OCI-LY7 (cell line): ENCODE measurements around the gene CSNK1E. TPM values are rescaled to one million over a fixed set of nuclear protein-coding genes. Genes with fewer than 3 reads are reported as not detected.
A peak's percentile ranks its signal among the peaks of the same experiment; 100 is the strongest.

ENCODE experiments used
- BruUV-seq: library from RNA; stranded (reverse); fragments of 400-500 nt; replicated peaks from 2 replicates; lab custom pipeline; 2021; lab: Mats Ljungman, UMichigan
- CTCF ChIA-PET: fragments of 300-600 bp; sonication (Branson Sonifier 250); formaldehyde crosslinking; loops from one replicate; lab custom pipeline; 2022; ENCODE audit warnings: antibody characterized with exemption; ENCODE audit not compliant: unreplicated experiment; lab: Charles Lee
- POLR2A ChIA-PET: fragments of 300-600 bp; sonication (Branson Sonifier 250); formaldehyde crosslinking; loops from one replicate; lab custom pipeline; 2022; ENCODE audit warnings: antibody characterized with exemption; lab: Charles Lee
- DNase-seq: peaks from one replicate; pipeline ENCODE4 v3.0.0-alpha.2; 2015; ENCODE audit warnings: low spot score
- H2AFZ ChIP-seq: fragments of 200-600 bp; sonication (generic), shearing (Covaris generic); 2 replicates; pipeline ENCODE4 v1.6.1; 2014; ENCODE audit warnings: mild to moderate bottlenecking, antibody characterized with exemption, low read length, moderate library complexity
- H3K27ac ChIP-seq: fragments of 200-600 bp; sonication (generic); 2 replicates; pipeline ENCODE4 v1.5.1; 2014; ENCODE audit warnings: mixed run types, low read depth, mild to moderate bottlenecking, moderate library complexity, low read length, inconsistent platforms; ENCODE audit not compliant: poor library complexity, severe bottlenecking
- H3K36me3 ChIP-seq: fragments of 200-600 bp; sonication (generic); 2 replicates; pipeline ENCODE4 v1.6.1; 2014; ENCODE audit warnings: mild to moderate bottlenecking, antibody characterized with exemption, low read length, moderate library complexity, mixed read lengths; ENCODE audit not compliant: insufficient read depth
- H3K4me1 ChIP-seq: fragments of 200-600 bp; sonication (generic); 2 replicates; pipeline ENCODE4 v1.5.1; 2014; ENCODE audit warnings: mild to moderate bottlenecking, low read length; ENCODE audit not compliant: insufficient read depth, poor library complexity, severe bottlenecking
- H3K4me2 ChIP-seq: fragments of 200-600 bp; sonication (generic); 2 replicates; pipeline ENCODE4 v1.6.1; 2014; ENCODE audit warnings: mild to moderate bottlenecking, low read length
- H3K4me3 ChIP-seq: fragments of 200-600 bp; sonication (generic); 2 replicates; pipeline ENCODE4 v1.5.1; 2014; ENCODE audit warnings: mild to moderate bottlenecking, low read depth, low read length; ENCODE audit not compliant: poor library complexity, severe bottlenecking
- H3K79me2 ChIP-seq: fragments of 200-600 bp; sonication (generic); 2 replicates; pipeline ENCODE4 v1.6.1; 2016; ENCODE audit warnings: low read depth, mild to moderate bottlenecking, low read length, moderate library complexity, mixed read lengths; ENCODE audit not compliant: insufficient read depth
- H3K9me2 ChIP-seq: fragments of 200-600 bp; sonication (generic); 2 replicates; pipeline ENCODE4 v1.6.1; 2016; ENCODE audit warnings: mild to moderate bottlenecking, low read length, mixed read lengths; ENCODE audit not compliant: insufficient read depth
- H3K9me3 ChIP-seq: fragments of 200-600 bp; sonication (generic); 2 replicates; pipeline ENCODE4 v1.6.1; 2014; ENCODE audit warnings: mild to moderate bottlenecking, mixed run types, low read length, mixed read lengths
- H4K20me1 ChIP-seq: fragments of 200-600 bp; sonication (generic); 2 replicates; pipeline ENCODE4 v1.6.1; 2014; ENCODE audit warnings: mild to moderate bottlenecking, antibody characterized with exemption, low read length, moderate library complexity, mixed read lengths; ENCODE audit not compliant: insufficient read depth
- CTCF ChIP-seq: fragments of 200-600 bp; sonication (generic); conservative IDR thresholded peaks from 2 replicates; pipeline ENCODE4 v1.5.1; 2014; ENCODE audit warnings: mild to moderate bottlenecking, antibody characterized with exemption, low read length, moderate library complexity, mixed read lengths
- EZH2phosphoT487 ChIP-seq: fragments of 200-600 bp; sonication (generic); IDR thresholded peaks from 2 replicates; pipeline ENCODE4 v1.6.1; 2018; ENCODE audit warnings: low read depth, borderline replicate concordance, mild to moderate bottlenecking, mixed run types, antibody characterized with exemption, low read length, moderate library complexity, mixed read lengths
- intact Hi-C: fragments of 100-400 bp; cut with micrococcal nuclease; formaldehyde crosslinking; loops from one replicate; pipeline ENCODE4 v1.10.0; 2022; ENCODE audit not compliant: unreplicated experiment
- total RNA-seq, 2 experiments: library from RNA; depleted of rRNA in 1 of 2; stranded (reverse); fragments of >200 nt in 1 of 2; shearing (Covaris generic) in 1 of 2; gene quantifications; 2 replicates each; pipeline ENCODE4 v1.2.3, GENCODE V29; 2014 to 2022

Gene CSNK1E
- total RNA-seq, 2 experiments from 2014 or later, result 182 to 203 TPM

- no peak overlapping the region for H2AFZ ChIP-seq
- peaks cover 18% of the 10 kb centered on the region; the same call in 1 of the 2 replicates for H4K20me1 ChIP-seq
- POLR2A ChIA-PET, result interaction anchor here (0.7 to 1.0 kb wide), 2 partner anchors 8 to 107 kb away, joined by 3 read pairs; no protein-coding TSS in a partner anchor
- H3K4me2 ChIP-seq, result peak overlapping the region; percentile 85
- H3K27ac ChIP-seq, result peak overlapping the region; percentile 77
- BruUV-seq, result no TSS peak
- peaks cover 64% of the 10 kb centered on the region for H3K4me1 ChIP-seq
- CTCF ChIA-PET, result no interaction called here
- H3K9me2 ChIP-seq, result no peaks in the 10 kb centered on the region
- no peaks in the 10 kb centered on the region for H3K9me3 ChIP-seq
- TF ChIP-seq CTCF, result no peak
- TF ChIP-seq EZH2phosphoT487, result no peak
- DNase-seq, result peak; percentile 76
- H3K4me3 ChIP-seq, result peak overlapping the region; percentile 82
- H3K36me3 ChIP-seq, result peaks cover 46% of the 10 kb centered on the region
- peaks cover 69% of the 10 kb centered on the region for H3K79me2 ChIP-seq
- intact Hi-C loops, result loop anchor here (1.0 kb wide), 1 partner anchor 38 kb away; no protein-coding TSS in a partner anchor
Measured at GRCh38 chr22:38314051-38314932, 2.9 kb downstream of the CSNK1E start.

GRCh38 chr22:38313384-38313955 lies 3.8 kb downstream of the CSNK1E start:
- H4K20me1 ChIP-seq, result peaks cover 18% of the 10 kb centered on the region; the same call in 1 of the 2 replicates
- POLR2A ChIA-PET, result interaction anchor here (0.7 kb wide), 1 partner anchor 106 kb away, joined by 3 read pairs; no protein-coding TSS in a partner anchor
- intact Hi-C loops, result no loop called here
- TF ChIP-seq EZH2phosphoT487, result no peak
- no peak for TF ChIP-seq CTCF
- H3K4me1 ChIP-seq, result peaks cover 64% of the 10 kb centered on the region
- H3K9me2 ChIP-seq, result no peaks in the 10 kb centered on the region
- no TSS peak for BruUV-seq
- H3K9me3 ChIP-seq, result no peaks in the 10 kb centered on the region
- CTCF ChIA-PET, result no interaction called here
- H3K4me3 ChIP-seq, result peak overlapping the region; percentile 82
- H3K27ac ChIP-seq, result peak overlapping the region; percentile 77
- peak; percentile 41 for DNase-seq
- peaks cover 76% of the 10 kb centered on the region for H3K79me2 ChIP-seq
- H3K4me2 ChIP-seq, result peak overlapping the region; percentile 85
- H2AFZ ChIP-seq, result no peak overlapping the region
- peaks cover 54% of the 10 kb centered on the region for H3K36me3 ChIP-seq
